ENCODE data around the gene NCAM2. TPM values are rescaled to one million over a fixed set of nuclear protein-coding genes. Genes with fewer than 3 reads are reported as not detected.

The NCAM2 gene
- total and polyA plus RNA-seq, 5 donors, result 0.97 to 9.7 (median 8.2) TPM

DNA sequence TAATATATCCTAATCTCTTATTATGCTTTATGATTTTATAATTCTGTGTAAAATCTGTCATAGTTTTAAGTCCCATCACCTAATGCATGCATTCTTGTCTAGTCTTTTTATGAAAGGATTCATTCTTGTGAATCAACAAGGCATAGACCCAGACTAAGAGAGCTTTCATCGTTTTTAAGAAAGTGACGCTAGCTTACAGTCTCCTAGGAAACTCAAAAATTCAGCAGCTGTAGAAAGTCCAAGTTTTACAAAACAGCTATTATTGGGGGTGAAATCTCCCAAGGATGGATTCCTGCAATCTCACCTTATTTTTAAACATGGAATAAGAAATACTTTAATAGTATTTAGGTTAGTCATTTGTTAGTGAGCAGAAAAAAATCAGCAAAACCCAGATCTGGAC is 104.7 kb downstream of the NCAM2 start:
- Histone ChIP-seq H3K27ac (ENCODE audit: low read length) (no peak overlapping the region), H3K4me1 (ENCODE audit: control insufficient read depth, insufficient read depth, low read length) (no peaks in the 10 kb centered on the region), H3K27me3 (ENCODE audit: control insufficient read depth, insufficient read depth) (no peaks in the 10 kb centered on the region), H3K9me3 (ENCODE audit: control insufficient read depth, low read length) (no peaks in the 10 kb centered on the region), H3K4me3 (ENCODE audit: low read length) (no peak overlapping the region)
- no peak for DNase-seq
- WGBS, result 62% methylated on average over 2 of the region's 2 CpGs
- no peak for ATAC-seq
- intact Hi-C loops (cut with DNase I), result no loop called here

DNA sequence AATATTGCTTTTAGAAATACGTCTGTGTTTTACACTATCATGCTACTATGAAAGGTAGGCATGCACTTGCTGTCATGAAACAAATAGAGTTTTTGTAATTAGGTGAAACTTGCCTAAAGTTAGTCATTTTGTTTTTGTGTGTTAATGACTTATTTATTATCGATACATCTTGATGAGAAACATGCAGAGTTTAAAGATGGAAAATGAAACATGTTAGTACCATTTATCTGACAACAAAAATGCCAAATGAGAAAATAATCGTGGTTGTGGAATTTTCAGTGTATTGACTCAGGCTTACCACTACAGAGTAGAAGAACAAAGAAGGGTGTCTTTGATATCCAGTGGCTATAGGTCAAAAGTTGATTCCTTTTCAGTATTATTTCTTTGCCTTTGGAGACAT is 105.5 kb downstream of the NCAM2 start:
- Histone ChIP-seq H3K27ac (ENCODE audit: low read length) (no peak overlapping the region), H3K9me3 (ENCODE audit: control insufficient read depth, low read length) (no peaks in the 10 kb centered on the region), H3K27me3 (ENCODE audit: control insufficient read depth, insufficient read depth) (no peaks in the 10 kb centered on the region), H3K4me1 (ENCODE audit: control insufficient read depth, insufficient read depth, low read length) (no peaks in the 10 kb centered on the region), H3K4me3 (ENCODE audit: low read length) (no peak overlapping the region)
- DNase-seq (no peak), ATAC-seq (no peak)
- intact Hi-C loops (cut with DNase I), result no loop called here
- 67% methylated on average over 3 of the region's 3 CpGs for WGBS

DNA sequence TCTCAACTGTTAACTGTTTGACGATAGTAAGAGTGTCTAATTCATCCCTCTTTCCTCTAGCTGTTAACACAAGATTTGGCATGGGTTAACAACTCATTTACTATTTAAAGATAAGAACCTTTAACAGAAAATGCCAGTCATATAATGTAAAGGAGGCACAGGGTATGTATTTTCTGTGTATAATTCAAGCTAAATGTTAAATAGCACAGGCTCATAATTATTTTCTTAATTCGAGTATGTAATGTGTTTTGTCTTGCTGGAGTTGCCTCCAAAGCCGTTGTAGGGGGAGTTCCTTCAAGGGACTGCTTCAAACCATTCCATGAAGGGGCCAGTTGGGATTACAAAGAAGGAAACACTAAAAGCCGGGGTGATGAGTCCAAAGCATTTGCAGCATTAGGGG is 111.5 kb downstream of the NCAM2 start:
- H3K4me3 ChIP-seq (ENCODE audit: low read length), result no peak overlapping the region
- ATAC-seq (no peak), DNase-seq (no peak)
- H3K9me3 ChIP-seq (ENCODE audit: control insufficient read depth, low read length), result no peaks in the 10 kb centered on the region
- no peaks in the 10 kb centered on the region for H3K4me1 ChIP-seq (ENCODE audit: control insufficient read depth, insufficient read depth, low read length)
- 61% methylated on average over 4 of the region's 4 CpGs for WGBS
- no peak overlapping the region for H3K27ac ChIP-seq (ENCODE audit: low read length)
- intact Hi-C loops (cut with DNase I), result no loop called here
- no peaks in the 10 kb centered on the region for H3K27me3 ChIP-seq (ENCODE audit: control insufficient read depth, insufficient read depth)

DNA sequence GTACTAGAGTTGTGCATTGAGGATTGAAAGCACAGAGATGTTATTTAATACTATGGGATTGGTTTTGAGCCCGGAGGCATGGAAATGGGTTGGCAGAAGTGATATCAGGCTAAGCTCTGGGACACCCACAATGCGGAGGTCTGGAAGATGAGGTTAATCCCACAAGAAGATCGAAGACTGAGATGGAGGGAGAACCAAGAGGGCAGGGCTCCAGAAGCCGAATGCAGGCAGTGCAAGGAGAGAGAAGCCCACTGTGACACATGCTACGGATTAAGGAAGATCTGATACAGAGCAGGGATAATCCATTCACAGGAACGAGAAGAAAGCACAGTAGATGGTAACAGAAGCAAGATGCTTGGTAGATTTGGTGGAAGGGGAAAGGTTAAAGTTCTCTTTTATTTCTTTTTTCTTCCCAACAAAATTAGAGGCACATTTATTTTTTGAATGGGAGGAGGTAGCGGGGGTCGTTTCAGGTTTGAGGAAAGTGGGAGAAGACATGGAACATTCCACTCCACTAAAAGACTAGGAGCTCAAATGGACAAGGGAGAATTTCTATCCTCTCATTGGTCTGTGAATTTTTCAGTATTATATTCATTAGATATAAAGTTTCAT is 113.2 kb downstream of the NCAM2 start:
- Histone ChIP-seq H3K4me3 (ENCODE audit: low read length) (no peak overlapping the region), H3K4me1 (ENCODE audit: control insufficient read depth, insufficient read depth, low read length) (no peaks in the 10 kb centered on the region), H3K27me3 (ENCODE audit: control insufficient read depth, insufficient read depth) (no peaks in the 10 kb centered on the region), H3K9me3 (ENCODE audit: control insufficient read depth, low read length) (no peaks in the 10 kb centered on the region), H3K27ac (ENCODE audit: low read length) (no peak overlapping the region)
- 83% methylated on average over 8 of the region's 8 CpGs for WGBS
- ATAC-seq (no peak), DNase-seq (no peak)
- intact Hi-C loops (cut with DNase I), result no loop called here

DNA sequence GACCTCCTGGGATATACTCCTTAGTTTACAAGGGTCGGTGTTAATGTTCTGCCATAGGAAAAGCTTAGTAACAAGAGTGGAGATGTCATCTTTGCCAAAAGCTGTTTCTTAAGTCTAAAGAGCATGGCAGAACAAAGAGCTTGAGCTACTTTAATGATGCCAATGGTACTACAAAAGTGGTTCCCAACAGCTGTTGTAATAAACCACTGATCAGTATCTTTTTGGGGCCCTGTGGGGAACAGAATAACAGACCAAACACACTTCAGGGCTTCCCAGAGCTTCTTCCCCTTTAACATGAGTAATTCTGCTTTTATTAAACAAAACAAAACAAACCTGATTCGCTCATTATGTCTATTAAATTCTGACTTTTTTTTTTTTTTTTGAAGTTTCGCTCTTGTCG is 116.3 kb downstream of the NCAM2 start:
- H3K9me3 ChIP-seq (ENCODE audit: control insufficient read depth, low read length), result no peaks in the 10 kb centered on the region
- WGBS, result 86% methylated on average over 4 of the region's 4 CpGs
- H3K4me1 ChIP-seq (ENCODE audit: control insufficient read depth, insufficient read depth, low read length), result no peaks in the 10 kb centered on the region
- intact Hi-C loops (cut with DNase I), result no loop called here
- no peak for DNase-seq
- H3K27ac ChIP-seq (ENCODE audit: low read length), result no peak overlapping the region
- no peak for ATAC-seq
- H3K4me3 ChIP-seq (ENCODE audit: low read length), result no peak overlapping the region
- no peaks in the 10 kb centered on the region for H3K27me3 ChIP-seq (ENCODE audit: control insufficient read depth, insufficient read depth)

DNA sequence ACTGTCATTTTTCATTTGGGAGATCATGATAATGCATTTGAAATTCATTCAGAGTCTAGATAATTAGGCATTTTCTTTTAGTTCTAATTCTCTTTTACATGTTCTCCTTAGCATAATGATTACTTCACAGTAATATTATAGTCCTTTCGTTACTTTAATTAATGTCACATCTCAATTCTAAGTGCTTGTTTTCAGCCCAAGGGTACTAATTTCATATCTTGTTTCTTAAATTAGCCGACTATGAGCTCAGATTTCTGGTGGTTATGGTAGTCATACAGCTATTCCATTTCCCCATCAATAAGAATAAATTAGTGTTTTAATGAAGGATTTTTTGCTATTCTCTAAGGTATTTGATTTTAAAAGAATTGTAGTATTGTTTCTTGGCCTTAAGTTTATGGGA is 120.9 kb downstream of the NCAM2 start:
- H3K4me3 ChIP-seq (ENCODE audit: low read length), result no peak overlapping the region
- intact Hi-C loops (cut with DNase I), result no loop called here

DNA sequence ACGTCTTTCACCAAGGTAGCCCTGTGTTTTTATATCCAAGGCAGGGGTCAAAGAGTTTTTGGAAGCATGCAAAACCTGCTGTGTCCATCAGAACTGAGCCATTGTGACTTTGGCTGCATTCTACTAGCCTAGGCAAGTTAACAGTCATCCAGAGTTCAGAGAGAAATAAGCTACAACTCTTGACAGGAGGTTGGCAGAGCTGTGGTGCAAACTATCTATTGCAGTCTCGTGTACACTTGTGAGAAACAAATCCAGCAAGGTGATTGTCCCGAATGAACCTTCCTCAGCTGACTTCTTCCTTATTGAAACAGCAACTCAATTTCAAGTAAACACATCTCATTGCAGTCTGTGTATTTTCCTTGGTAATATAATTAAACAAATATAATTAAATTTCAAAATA is 124.5 kb downstream of the NCAM2 start:
- ATAC-seq, result no peak
- Histone ChIP-seq H3K27ac (ENCODE audit: low read length) (no peak overlapping the region), H3K4me1 (ENCODE audit: control insufficient read depth, insufficient read depth, low read length) (no peaks in the 10 kb centered on the region), H3K27me3 (ENCODE audit: control insufficient read depth, insufficient read depth) (no peaks in the 10 kb centered on the region), H3K9me3 (ENCODE audit: control insufficient read depth, low read length) (no peaks in the 10 kb centered on the region), H3K4me3 (ENCODE audit: low read length) (no peak overlapping the region)
- WGBS, result 66% methylated on average over 3 of the region's 3 CpGs
- intact Hi-C loops (cut with DNase I), result no loop called here
- no peak for DNase-seq

More for the DNA sequence above, 120.9 kb downstream of the NCAM2 start:
- no peak for ATAC-seq
- H3K27me3 ChIP-seq (ENCODE audit: control insufficient read depth, insufficient read depth), result no peaks in the 10 kb centered on the region
- H3K4me1 ChIP-seq (ENCODE audit: control insufficient read depth, insufficient read depth, low read length), result no peaks in the 10 kb centered on the region
- H3K27ac ChIP-seq (ENCODE audit: low read length), result no peak overlapping the region
- 80% methylated on average over 2 of the region's 2 CpGs for WGBS
- DNase-seq, result no peak
- H3K9me3 ChIP-seq (ENCODE audit: control insufficient read depth, low read length), result no peaks in the 10 kb centered on the region

DNA sequence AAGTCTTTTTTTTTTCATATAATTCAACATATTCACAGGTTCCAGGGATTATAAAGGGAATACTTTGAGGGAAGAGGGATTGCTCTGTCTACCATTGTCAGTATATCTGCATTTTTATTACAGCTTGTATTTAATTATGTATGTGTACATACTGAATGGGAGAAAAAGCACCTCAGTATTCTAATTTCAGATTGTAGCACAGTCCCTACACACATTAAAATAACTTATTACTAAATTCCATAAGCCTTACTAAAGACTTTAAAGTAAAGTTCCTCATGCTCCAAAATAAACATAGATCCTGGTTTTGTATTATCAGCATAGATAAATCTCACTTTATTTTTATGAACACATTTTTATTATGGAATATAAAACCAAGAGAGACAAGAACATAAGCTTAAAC is 134.2 kb downstream of the NCAM2 start:
- Histone ChIP-seq H3K9me3 (ENCODE audit: control insufficient read depth, low read length) (no peaks in the 10 kb centered on the region), H3K27me3 (ENCODE audit: control insufficient read depth, insufficient read depth) (no peaks in the 10 kb centered on the region), H3K4me1 (ENCODE audit: control insufficient read depth, insufficient read depth, low read length) (no peaks in the 10 kb centered on the region), H3K27ac (ENCODE audit: low read length) (no peak overlapping the region), H3K4me3 (ENCODE audit: low read length) (no peak overlapping the region)
- DNase-seq (no peak), ATAC-seq (no peak)
- intact Hi-C loops (cut with DNase I), result no loop called here

DNA sequence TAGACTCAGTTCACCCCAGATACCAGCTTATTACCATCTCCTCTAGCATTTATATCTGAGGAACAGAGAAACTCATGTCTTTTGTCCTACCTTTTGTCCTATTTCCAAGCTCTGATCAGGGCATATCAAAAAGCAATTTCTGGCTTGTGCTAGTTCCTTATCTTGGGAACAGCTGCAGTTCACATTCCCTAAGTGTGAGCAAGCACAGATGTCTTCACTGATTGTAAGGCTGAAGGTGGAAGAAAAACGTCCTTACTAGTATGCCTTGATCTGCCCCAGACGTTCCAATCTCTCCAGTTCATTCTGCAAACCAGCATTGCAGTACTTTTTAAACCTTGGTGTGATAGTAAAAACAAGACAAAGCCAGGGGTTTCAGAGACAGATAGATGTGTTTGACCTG is 139.8 kb downstream of the NCAM2 start:
- Histone ChIP-seq H3K9me3 (ENCODE audit: control insufficient read depth, low read length) (no peaks in the 10 kb centered on the region), H3K4me3 (ENCODE audit: low read length) (no peak overlapping the region), H3K4me1 (ENCODE audit: control insufficient read depth, insufficient read depth, low read length) (no peaks in the 10 kb centered on the region), H3K27me3 (ENCODE audit: control insufficient read depth, insufficient read depth) (no peaks in the 10 kb centered on the region), H3K27ac (ENCODE audit: low read length) (no peak overlapping the region)
- 5% methylated on average over 2 of the region's 2 CpGs for WGBS
- intact Hi-C loops (cut with DNase I), result no loop called here
- DNase-seq (no peak), ATAC-seq (no peak)

DNA sequence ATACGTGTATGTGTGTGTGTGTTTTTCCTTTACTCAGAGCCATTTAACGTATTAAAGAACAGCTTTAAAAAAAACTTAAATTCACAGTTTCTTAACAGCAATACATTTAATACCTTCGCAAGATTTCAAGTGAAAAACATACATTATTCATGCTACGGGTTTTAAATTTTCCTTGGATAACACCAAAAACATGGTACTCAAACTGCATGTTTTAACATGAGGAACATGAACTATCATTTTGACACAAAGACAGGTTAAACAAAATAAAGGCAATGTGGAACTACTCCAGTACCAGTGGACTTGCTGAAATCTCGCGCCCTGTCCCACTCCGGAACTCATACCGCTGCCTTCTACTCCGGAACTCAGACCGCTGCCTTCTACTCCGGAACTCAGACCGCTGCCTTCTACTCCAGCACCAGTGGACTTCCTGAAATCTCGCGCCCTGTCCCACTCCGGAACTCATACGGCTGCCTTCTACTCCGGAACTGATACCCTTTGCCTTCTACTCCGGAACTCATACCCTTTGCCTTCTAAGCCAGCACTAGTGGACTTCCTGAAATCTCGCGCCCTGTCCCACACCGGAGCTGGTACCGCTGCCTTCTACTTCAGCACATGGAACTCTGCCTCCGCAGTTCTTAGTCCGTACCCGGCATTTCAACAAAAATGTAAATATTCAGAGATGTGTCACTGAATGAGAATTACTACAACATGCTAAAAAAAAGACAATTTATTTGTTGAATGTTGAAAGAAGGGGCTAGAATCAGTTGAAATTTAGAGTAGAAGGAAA is 148.6 kb downstream of the NCAM2 start:
- Histone ChIP-seq H3K27ac (ENCODE audit: low read length) (no peak overlapping the region), H3K4me3 (ENCODE audit: low read length) (no peak overlapping the region), H3K9me3 (ENCODE audit: control insufficient read depth, low read length) (no peaks in the 10 kb centered on the region), H3K4me1 (ENCODE audit: control insufficient read depth, insufficient read depth, low read length) (no peaks in the 10 kb centered on the region), H3K27me3 (ENCODE audit: control insufficient read depth, insufficient read depth) (no peaks in the 10 kb centered on the region)
- DNase-seq (no peak), ATAC-seq (no peak)
- intact Hi-C loops (cut with DNase I), result no loop called here
- WGBS, result 96% methylated on average over 25 of the region's 25 CpGs

DNA sequence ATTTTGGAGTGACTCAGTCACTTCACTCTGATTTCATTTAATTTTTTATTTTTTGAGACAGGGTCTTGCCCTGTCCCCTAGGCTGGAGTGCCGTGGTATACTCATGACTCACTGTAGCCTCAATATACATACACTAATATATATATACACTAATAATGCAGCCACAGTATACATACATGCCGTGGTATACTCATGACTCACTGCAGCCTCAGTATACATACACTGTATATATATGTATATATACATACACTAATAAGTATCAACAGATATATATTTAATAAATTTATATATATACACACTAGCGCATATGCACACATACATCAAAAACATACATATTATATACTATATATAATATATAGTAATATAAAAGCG is 149.2 kb downstream of the NCAM2 start:
- Histone ChIP-seq H3K4me1 (ENCODE audit: control insufficient read depth, insufficient read depth, low read length) (no peaks in the 10 kb centered on the region), H3K4me3 (ENCODE audit: low read length) (no peak overlapping the region), H3K9me3 (ENCODE audit: control insufficient read depth, low read length) (no peaks in the 10 kb centered on the region), H3K27me3 (ENCODE audit: control insufficient read depth, insufficient read depth) (no peaks in the 10 kb centered on the region), H3K27ac (ENCODE audit: low read length) (no peak overlapping the region)
- ATAC-seq, result no peak
- intact Hi-C loops (cut with DNase I), result no loop called here
- 93% methylated on average over 4 of the region's 4 CpGs for WGBS
- DNase-seq, result no peak

DNA sequence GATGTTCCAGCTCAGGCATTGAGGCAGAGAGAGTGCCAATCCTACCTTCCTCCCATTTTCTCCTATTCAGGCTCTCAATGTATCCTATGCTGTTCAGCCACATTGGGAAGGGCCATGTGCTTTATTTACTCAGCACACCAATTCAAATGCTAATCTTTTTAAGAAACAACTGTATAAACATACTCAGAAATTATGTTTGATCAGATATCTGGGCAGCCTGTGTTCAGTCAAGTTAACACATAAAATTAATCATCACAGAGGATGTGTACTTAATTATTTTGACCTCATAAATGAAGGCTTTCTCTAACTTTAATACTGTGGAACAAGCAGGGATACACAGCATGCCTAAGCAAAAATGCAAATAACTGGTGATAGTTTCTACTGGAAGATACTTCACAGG is 149.8 kb downstream of the NCAM2 start:
- intact Hi-C loops (cut with DNase I), result no loop called here
- DNase-seq, result no peak
- no peak for ATAC-seq
- Histone ChIP-seq H3K27ac (ENCODE audit: low read length) (no peak overlapping the region), H3K9me3 (ENCODE audit: control insufficient read depth, low read length) (no peaks in the 10 kb centered on the region), H3K4me3 (ENCODE audit: low read length) (no peak overlapping the region), H3K4me1 (ENCODE audit: control insufficient read depth, insufficient read depth, low read length) (no peaks in the 10 kb centered on the region), H3K27me3 (ENCODE audit: control insufficient read depth, insufficient read depth) (no peaks in the 10 kb centered on the region)

Data from right cardiac atrium (tissue), 5 donors.